Measurements from ENCODE around the gene LRRC8C. TPM values are rescaled to one million over a fixed set of nuclear protein-coding genes. Genes with fewer than 3 reads are reported as not detected.

Gene LRRC8C
- total RNA-seq (2014; rRNA removed; shearing (Covaris generic)) (5.7 and 7.3 TPM in 2 replicates), polyA plus RNA-seq (2016; fragmentation: Nextera tagmentation; extraction: Ambion mirVana) (3.5 and 3.6 TPM in 2 replicates)

GRCh38 chr1:89632657-89633247 lies at the start of gene LRRC8C:
Gene LRRC8C, plus strand, starts transcription at chr1:89633120. Its CDS starts 53,354 bp downstream, at chr1:89686474.
- WGBS, 2 experiments (ENCODE audit: low coverage in 1 of 2, low lambda C conversion rate in 2 of 2, missing lambda C conversion rate in 2 of 2) = 0 to 1% methylated on average over 38 to 47 of the region's 76 CpGs
- H3K27ac ChIP-seq = peak within 1 kb of the TSS; percentile 21

GRCh38 chr1:89584211-89584610 lies 48.7 kb upstream of the LRRC8C start:
- Histone ChIP-seq H3K4me2 (ENCODE audit: unreplicated experiment) (no peak overlapping the region), H3K9ac (no peak overlapping the region), H3K27me3 (replicated peaks; ENCODE audit: insufficient read depth) (no peaks in the 10 kb centered on the region), H3K9me2 (ENCODE audit: insufficient read depth) (no peaks in the 10 kb centered on the region), H2AFZ (no peak overlapping the region), H3K36me3 (ENCODE audit: low read depth) (no peaks in the 10 kb centered on the region), H3F3A (ENCODE audit: insufficient read depth) (no peaks in the 10 kb centered on the region), H3K27ac (no peak overlapping the region), H3K4me1 (ENCODE audit: insufficient read depth) (peaks cover under 1% of the 10 kb centered on the region; the same call in 1 of the 2 replicates), H4K20me1 (ENCODE audit: insufficient read depth) (no peaks in the 10 kb centered on the region), H3K4me3 (no peak overlapping the region), H3K9me3 (ENCODE audit: low read depth) (no peaks in the 10 kb centered on the region), H3K79me2 (ENCODE audit: insufficient read depth) (no peaks in the 10 kb centered on the region)
- in situ Hi-C loops (cut with MboI) = loop anchor here (25.0 kb wide), 1 partner anchor 97 kb away; no protein-coding TSS in a partner anchor
- TF ChIP-seq EZH2phosphoT487 (IDR thresholded peaks at IDR 0.05; ENCODE audit: insufficient read depth, low read depth) = no peak
- TF ChIP-seq EZH2 (IDR thresholded peaks at IDR 0.05; ENCODE audit: insufficient read depth, poor library complexity, severe bottlenecking) = no peak
- DNase-seq = no peak
- 93 to 95% methylated on average over 2 of the region's 2 CpGs for WGBS, 2 experiments (ENCODE audit: low coverage in 1 of 2, low lambda C conversion rate in 2 of 2, missing lambda C conversion rate in 2 of 2)

More at GRCh38 chr1:89632657-89633247, at the start of gene LRRC8C:
- Histone ChIP-seq H3K79me2 (ENCODE audit: insufficient read depth) (peaks cover 37% of the 10 kb centered on the region), H3K4me1 (ENCODE audit: insufficient read depth) (peaks cover 32% of the 10 kb centered on the region), H2AFZ (peak within 1 kb of the TSS; percentile 98), H4K20me1 (ENCODE audit: insufficient read depth) (no peaks in the 10 kb centered on the region), H3K27me3 (replicated peaks; ENCODE audit: insufficient read depth) (no peaks in the 10 kb centered on the region), H3K4me2 (ENCODE audit: unreplicated experiment) (peak within 1 kb of the TSS; percentile 96), H3F3A (ENCODE audit: insufficient read depth) (peaks cover 27% of the 10 kb centered on the region), H3K4me3 (peak within 1 kb of the TSS; percentile 90), H3K9me2 (ENCODE audit: insufficient read depth) (no peaks in the 10 kb centered on the region), H3K36me3 (ENCODE audit: low read depth) (no peaks in the 10 kb centered on the region), H3K9ac (peak within 1 kb of the TSS; percentile 86), H3K9me3 (ENCODE audit: low read depth) (no peaks in the 10 kb centered on the region)
- in situ Hi-C loops (cut with MboI) = loop anchor here (25.0 kb wide), 1 partner anchor 355 kb away; the partner anchor contains the start of gene ZNF326
- no peak for TF ChIP-seq EZH2 (IDR thresholded peaks at IDR 0.05; ENCODE audit: insufficient read depth, poor library complexity, severe bottlenecking)
- no peak for TF ChIP-seq EZH2phosphoT487 (IDR thresholded peaks at IDR 0.05; ENCODE audit: insufficient read depth, low read depth)
- DNase-seq = peak; percentile 91

DNA sequence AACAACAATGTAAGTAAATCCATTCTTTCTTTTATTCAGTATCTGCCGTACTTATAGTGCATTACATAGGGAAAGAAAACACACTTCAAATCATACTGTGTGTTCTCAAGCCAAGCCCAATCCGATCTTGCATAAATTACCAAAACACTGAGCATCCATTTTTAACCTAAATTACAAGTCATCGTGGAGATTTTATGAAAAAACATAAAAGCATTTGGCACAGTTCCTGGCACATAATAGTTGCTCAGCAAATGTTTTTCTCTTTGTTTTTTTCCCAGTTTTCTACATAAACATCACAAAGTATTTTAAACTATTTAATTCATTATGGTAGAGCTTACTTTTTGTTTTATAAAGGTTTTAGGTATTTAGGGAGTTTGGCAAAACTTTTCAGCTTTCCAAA lies 48.1 kb upstream of the LRRC8C start:
- Histone ChIP-seq H3K79me2 (ENCODE audit: insufficient read depth) (no peaks in the 10 kb centered on the region), H3K9me3 (ENCODE audit: low read depth) (no peaks in the 10 kb centered on the region), H3K27me3 (replicated peaks; ENCODE audit: insufficient read depth) (no peaks in the 10 kb centered on the region), H3K4me1 (ENCODE audit: insufficient read depth) (peaks cover 7% of the 10 kb centered on the region), H3K4me2 (ENCODE audit: unreplicated experiment) (no peak overlapping the region), H4K20me1 (ENCODE audit: insufficient read depth) (no peaks in the 10 kb centered on the region), H3K36me3 (ENCODE audit: low read depth) (no peaks in the 10 kb centered on the region), H3K27ac (no peak overlapping the region), H3F3A (ENCODE audit: insufficient read depth) (peaks cover 5% of the 10 kb centered on the region; the same call in 1 of the 2 replicates), H3K9me2 (ENCODE audit: insufficient read depth) (no peaks in the 10 kb centered on the region), H3K4me3 (no peak overlapping the region), H2AFZ (no peak overlapping the region), H3K9ac (no peak overlapping the region)
- in situ Hi-C loops (cut with MboI) = loop anchor here (25.0 kb wide), 1 partner anchor 97 kb away; no protein-coding TSS in a partner anchor
- TF ChIP-seq EZH2phosphoT487 (IDR thresholded peaks at IDR 0.05; ENCODE audit: insufficient read depth, low read depth) (no peak), EZH2 (IDR thresholded peaks at IDR 0.05; ENCODE audit: insufficient read depth, poor library complexity, severe bottlenecking) (no peak)
- DNase-seq = no peak
- 68 to 81% methylated on average over 3 of the region's 3 CpGs for WGBS, 2 experiments (ENCODE audit: low coverage in 1 of 2, low lambda C conversion rate in 2 of 2, missing lambda C conversion rate in 2 of 2)

DNA sequence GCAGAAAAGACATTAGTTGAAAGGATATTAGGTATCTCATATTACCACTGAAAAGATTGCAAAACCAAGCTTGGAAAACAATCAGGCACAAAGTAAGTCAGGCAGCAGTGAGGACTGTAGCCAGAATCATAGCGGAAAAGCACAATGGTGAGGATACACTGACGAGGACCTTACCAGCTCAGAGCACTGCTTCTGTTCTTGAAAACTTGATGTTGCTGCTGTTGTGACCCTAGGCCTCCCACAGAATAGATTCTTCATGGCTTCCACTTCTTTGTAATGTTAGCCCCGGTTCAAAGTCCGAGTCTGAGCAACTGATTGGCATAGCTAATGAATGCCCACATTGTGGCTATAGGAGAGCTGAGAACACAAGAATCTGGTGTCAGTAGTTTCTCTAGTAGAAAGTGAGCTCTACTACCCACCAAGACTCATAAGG lies 45.2 kb upstream of the LRRC8C start:
- Histone ChIP-seq H3K9me3 (ENCODE audit: low read depth) (no peaks in the 10 kb centered on the region), H3K27ac (no peak overlapping the region), H3F3A (ENCODE audit: insufficient read depth) (peaks cover 8% of the 10 kb centered on the region; the same call in 1 of the 2 replicates), H3K4me3 (no peak overlapping the region), H3K79me2 (ENCODE audit: insufficient read depth) (no peaks in the 10 kb centered on the region), H3K4me1 (ENCODE audit: insufficient read depth) (peaks cover 21% of the 10 kb centered on the region), H3K27me3 (replicated peaks; ENCODE audit: insufficient read depth) (no peaks in the 10 kb centered on the region), H2AFZ (no peak overlapping the region), H3K9ac (no peak overlapping the region), H3K9me2 (ENCODE audit: insufficient read depth) (no peaks in the 10 kb centered on the region), H3K4me2 (ENCODE audit: unreplicated experiment) (no peak overlapping the region), H3K36me3 (ENCODE audit: low read depth) (no peaks in the 10 kb centered on the region), H4K20me1 (ENCODE audit: insufficient read depth) (no peaks in the 10 kb centered on the region)
- WGBS, 2 experiments (ENCODE audit: low coverage in 1 of 2, low lambda C conversion rate in 2 of 2, missing lambda C conversion rate in 2 of 2) = 95 to 97% methylated on average over 4 of the region's 4 CpGs
- DNase-seq = no peak
- no peak for TF ChIP-seq EZH2phosphoT487 (IDR thresholded peaks at IDR 0.05; ENCODE audit: insufficient read depth, low read depth)
- in situ Hi-C loops (cut with MboI) = loop anchor here (25.0 kb wide), 1 partner anchor 100 kb away; no protein-coding TSS in a partner anchor
